Neural cell (in vitro differentiated cells): ENCODE measurements around the gene ZFP42.

Experiments used
- CTCF ChIP-seq: fragments of 450-650 bp; IDR thresholded peaks from 2 replicates; pipeline ENCODE4 v1.5.1; 2014; ENCODE audit warnings: antibody characterized with exemption, mild to moderate bottlenecking, moderate library complexity; ENCODE audit not compliant: poor library complexity, severe bottlenecking
- SMC3 ChIP-seq: fragments of 450-650 bp; conservative IDR thresholded peaks from 2 replicates; pipeline ENCODE4 v1.6.1; 2014; ENCODE audit warnings: antibody characterized with exemption, mild to moderate bottlenecking, moderate library complexity; ENCODE audit not compliant: poor library complexity

DNA sequence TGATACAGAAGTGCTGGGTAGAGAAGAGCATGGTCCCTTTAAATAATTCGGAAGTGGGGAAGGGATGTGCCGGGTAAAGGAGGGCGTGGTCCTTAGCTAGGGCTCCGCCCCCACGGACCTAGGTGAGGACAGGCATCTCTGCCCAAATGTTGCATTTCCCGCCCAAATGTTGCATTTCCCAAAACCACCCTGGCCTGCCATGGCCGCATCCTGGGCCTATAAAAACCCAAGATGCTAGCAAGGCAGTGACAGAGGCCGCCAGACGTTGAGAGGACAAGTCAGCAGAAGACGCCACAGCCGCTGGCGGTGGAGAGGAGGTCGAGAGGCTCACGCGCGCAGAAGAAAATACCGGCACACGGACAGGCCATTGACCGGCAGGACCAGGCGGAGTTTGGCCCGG, 46.1 kb downstream of the ZFP42 start:
- TF ChIP-seq SMC3 (no peak), CTCF (no peak)
